HEK293 (cell line): ENCODE data around the gene PARP3.

Source experiments
- EGR2 ChIP-seq: fragments of 450-650 bp; formaldehyde crosslinking; IDR thresholded peaks from 2 replicates; pipeline ENCODE4 v1.5.1; 2016; ENCODE audit warnings: low read depth, missing biosample characterization, missing genetic modification characterization
- HOXD13 ChIP-seq: sonication (generic); formaldehyde crosslinking; IDR thresholded peaks from 2 replicates; pipeline ENCODE4 v1.8.0; 2022; ENCODE audit warnings: missing genetic modification reagents, borderline replicate concordance
- IKZF3 ChIP-seq: fragments of 450-650 bp; IDR thresholded peaks from 2 replicates; pipeline ENCODE4 v1.5.0; 2018; ENCODE audit warnings: missing biosample characterization, mild to moderate bottlenecking, missing genetic modification characterization, moderate library complexity
- KLF7 ChIP-seq: fragments of 450-650 bp; formaldehyde crosslinking; IDR thresholded peaks from 2 replicates; pipeline ENCODE4 v1.5.1; 2016; ENCODE audit warnings: missing biosample characterization, missing genetic modification characterization, borderline replicate concordance
- SETDB1 ChIP-seq: IDR thresholded peaks from one replicate; pipeline ENCODE4 v1.6.1; 2017; ENCODE audit warnings: mild to moderate bottlenecking, low read length, moderate library complexity, mixed read lengths; ENCODE audit not compliant: insufficient read length
- SP2 ChIP-seq: fragments of 450-650 bp; formaldehyde crosslinking; IDR thresholded peaks from 2 replicates; pipeline ENCODE4 v1.5.1; 2016; ENCODE audit warnings: missing biosample characterization, missing genetic modification characterization
- YY2 ChIP-seq: fragments of 450-650 bp; formaldehyde crosslinking; IDR thresholded peaks from 2 replicates; pipeline ENCODE4 v1.5.1; 2016; ENCODE audit warnings: missing biosample characterization, missing genetic modification characterization
- ZBTB8A ChIP-seq: fragments of 450-650 bp; formaldehyde crosslinking; IDR thresholded peaks from 2 replicates; pipeline ENCODE4 v1.5.1; 2016; ENCODE audit warnings: missing biosample characterization, missing genetic modification characterization
- ZEB2 ChIP-seq: fragments of 450-650 bp; formaldehyde crosslinking; IDR thresholded peaks from 2 replicates; pipeline ENCODE4 v1.5.1; 2016; ENCODE audit warnings: missing biosample characterization, missing genetic modification characterization
- ZFHX2 ChIP-seq: fragments of 450-650 bp; formaldehyde crosslinking; conservative IDR thresholded peaks from 2 replicates; pipeline ENCODE4 v1.5.1; 2016; ENCODE audit warnings: missing biosample characterization, missing genetic modification characterization
- ZFP69B ChIP-seq: fragments of 450-650 bp; formaldehyde crosslinking; IDR thresholded peaks from 2 replicates; pipeline ENCODE4 v1.5.1; 2016; ENCODE audit warnings: missing biosample characterization, missing genetic modification characterization
- ZNF19 ChIP-seq: fragments of 450-650 bp; formaldehyde crosslinking; IDR thresholded peaks from 2 replicates; pipeline ENCODE4; 2016; ENCODE audit warnings: missing biosample characterization, missing genetic modification characterization, low read depth
- ZNF202 ChIP-seq: fragments of 450-650 bp; formaldehyde crosslinking; IDR thresholded peaks from 2 replicates; pipeline ENCODE4 v1.5.1; 2016; ENCODE audit warnings: missing biosample characterization, missing genetic modification characterization, borderline replicate concordance
- ZNF221 ChIP-seq: fragments of 450-650 bp; formaldehyde crosslinking; IDR thresholded peaks from 2 replicates; pipeline ENCODE4 v1.5.1; 2017; ENCODE audit warnings: missing biosample characterization, missing genetic modification characterization, borderline replicate concordance
- ZNF311 ChIP-seq: fragments of 450-650 bp; formaldehyde crosslinking; IDR thresholded peaks from 2 replicates; pipeline ENCODE4 v1.5.1; 2017; ENCODE audit warnings: missing biosample characterization, missing genetic modification characterization, borderline replicate concordance
- ZNF324 ChIP-seq: fragments of 450-650 bp; formaldehyde crosslinking; IDR thresholded peaks from 2 replicates; pipeline ENCODE4 v1.5.1; 2016; ENCODE audit warnings: missing biosample characterization, missing genetic modification characterization
- ZNF335 ChIP-seq: fragments of 450-650 bp; formaldehyde crosslinking; conservative IDR thresholded peaks from 2 replicates; pipeline ENCODE4 v1.5.1; 2016; ENCODE audit warnings: missing biosample characterization, missing genetic modification characterization
- ZNF416 ChIP-seq: fragments of 450-650 bp; formaldehyde crosslinking; IDR thresholded peaks from 2 replicates; pipeline ENCODE4 v1.5.1; 2016; ENCODE audit warnings: missing biosample characterization, missing genetic modification characterization
- ZNF423 ChIP-seq: fragments of 450-650 bp; formaldehyde crosslinking; IDR thresholded peaks from 2 replicates; pipeline ENCODE4 v1.5.1; 2016; ENCODE audit warnings: missing biosample characterization, missing genetic modification characterization
- ZNF555 ChIP-seq: fragments of 450-650 bp; formaldehyde crosslinking; conservative IDR thresholded peaks from 2 replicates; pipeline ENCODE4 v1.5.1; 2017; ENCODE audit warnings: missing biosample characterization, mild to moderate bottlenecking, missing genetic modification characterization, inconsistent platforms
- ZNF600 ChIP-seq: fragments of 450-650 bp; formaldehyde crosslinking; IDR thresholded peaks from 2 replicates; pipeline ENCODE4 v1.5.1; 2016; ENCODE audit warnings: missing biosample characterization, missing genetic modification characterization
- ZNF621 ChIP-seq: fragments of 450-650 bp; formaldehyde crosslinking; IDR thresholded peaks from 2 replicates; pipeline ENCODE4 v1.5.1; 2017; ENCODE audit warnings: missing biosample characterization, missing genetic modification characterization
- ZNF701 ChIP-seq: fragments of 450-650 bp; formaldehyde crosslinking; IDR thresholded peaks from 2 replicates; pipeline ENCODE4 v1.5.1; 2016; ENCODE audit warnings: missing biosample characterization, missing genetic modification characterization
- ZNF747 ChIP-seq: fragments of 450-650 bp; formaldehyde crosslinking; IDR thresholded peaks from 2 replicates; pipeline ENCODE4 v1.5.1; 2016; ENCODE audit warnings: missing biosample characterization, missing genetic modification characterization
- ZNF768 ChIP-seq: fragments of 450-650 bp; formaldehyde crosslinking; IDR thresholded peaks from 2 replicates; pipeline ENCODE4 v1.5.1; 2018; ENCODE audit warnings: missing biosample characterization, mild to moderate bottlenecking, missing genetic modification characterization
- ZNF777 ChIP-seq: fragments of 450-650 bp; formaldehyde crosslinking; IDR thresholded peaks from 2 replicates; pipeline ENCODE4 v1.5.1; 2017; ENCODE audit warnings: missing biosample characterization, missing genetic modification characterization, borderline replicate concordance
- ZSCAN16 ChIP-seq: fragments of 450-650 bp; formaldehyde crosslinking; IDR thresholded peaks from 2 replicates; pipeline ENCODE4 v1.5.1; 2016; ENCODE audit warnings: missing biosample characterization, missing genetic modification characterization
- TF ChIP-seq, protein P1 (sequence below): fragments of 450-650 bp; formaldehyde crosslinking; IDR thresholded peaks from 2 replicates; pipeline ENCODE4 v1.5.1; 2016; ENCODE audit warnings: missing biosample characterization, missing genetic modification characterization
- TF ChIP-seq, protein P2 (sequence below): fragments of 450-650 bp; formaldehyde crosslinking; IDR thresholded peaks from 2 replicates; pipeline ENCODE4 v1.5.1; 2016; ENCODE audit warnings: missing biosample characterization, missing genetic modification characterization
- TF ChIP-seq, protein P3 (sequence below): fragments of 450-650 bp; formaldehyde crosslinking; IDR thresholded peaks from 2 replicates; pipeline ENCODE4 v1.5.1; 2016; ENCODE audit warnings: missing biosample characterization, missing genetic modification characterization, borderline replicate concordance
- TF ChIP-seq, protein P4 (sequence below): fragments of 450-650 bp; formaldehyde crosslinking; IDR thresholded peaks from 2 replicates; pipeline ENCODE4 v1.5.1; 2016; ENCODE audit warnings: missing biosample characterization, missing genetic modification characterization
- TF ChIP-seq, protein P5 (sequence below): fragments of 450-650 bp; formaldehyde crosslinking; IDR thresholded peaks from 2 replicates; pipeline ENCODE4 v1.5.1; 2017; ENCODE audit warnings: missing biosample characterization, missing genetic modification characterization

PARP3 gene

DNA sequence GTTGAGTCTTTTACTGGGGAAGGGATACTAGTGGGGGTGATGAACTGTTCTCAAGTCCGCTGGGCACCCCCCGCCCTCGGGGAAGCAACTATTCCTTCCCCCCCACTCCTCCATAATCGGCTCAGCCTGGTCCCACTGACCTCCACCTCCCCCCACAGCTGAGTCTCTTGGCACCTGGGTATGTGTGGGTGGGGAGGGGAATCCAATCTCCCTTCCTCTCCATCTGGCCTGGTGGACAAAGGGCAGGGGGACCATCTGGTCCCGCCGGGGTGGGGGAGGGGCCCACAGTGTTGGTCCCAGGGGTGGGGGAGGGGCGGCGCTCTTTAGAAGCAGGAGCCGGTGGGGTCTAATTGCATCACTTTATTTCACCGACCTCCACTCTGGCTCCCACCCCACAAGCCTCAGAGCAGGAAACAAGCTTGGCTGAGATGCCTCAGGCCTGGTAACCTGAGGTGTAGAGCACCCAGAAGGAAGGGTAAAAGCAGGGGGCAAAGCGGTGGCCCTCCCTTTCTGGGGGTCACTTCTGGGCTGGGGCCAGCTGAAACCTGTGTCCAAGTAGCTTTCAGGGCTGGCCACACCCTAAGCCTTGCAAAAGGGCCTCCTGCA, 26.1 kb downstream of the PARP3 start (continued):
- TF ChIP-seq IKZF3 (no peak), EGR2 (tag by site-specific recombination) (peak; percentile 61), ZNF747 (tag by site-specific recombination) (no peak), ZNF335 (tag by site-specific recombination) (peak; percentile 6; the same call in 1 of the 2 replicates), SETDB1 (no peak), ZNF621 (tag by site-specific recombination) (no peak), ZNF600 (no peak), KLF7 (tag by site-specific recombination) (no peak), ZNF555 (tag by site-specific recombination) (no peak), ZBTB8A (no peak), ZNF423 (tag by site-specific recombination) (no peak), ZNF311 (tag by site-specific recombination) (no peak), ZNF701 (no peak), SP2 (tag by site-specific recombination) (no peak), ZNF19 (no peak), ZFHX2 (tag by site-specific recombination) (peak; percentile 65), HOXD13 (no peak), YY2 (no peak), ZNF777 (tag by site-specific recombination) (no peak), ZNF416 (tag by site-specific recombination) (no peak), ZNF768 (tag by site-specific recombination) (no peak), ZNF221 (tag by site-specific recombination) (no peak), ZFP69B (0 out of 2 replicates have a peak, but pooled peaks have one; percentile 28), ZNF202 (tag by site-specific recombination) (no peak), ZSCAN16 (tag by site-specific recombination) (no peak), ZEB2 (tag by site-specific recombination) (no peak), ZNF324 (no peak)
- TF ChIP-seq, protein P1, sequence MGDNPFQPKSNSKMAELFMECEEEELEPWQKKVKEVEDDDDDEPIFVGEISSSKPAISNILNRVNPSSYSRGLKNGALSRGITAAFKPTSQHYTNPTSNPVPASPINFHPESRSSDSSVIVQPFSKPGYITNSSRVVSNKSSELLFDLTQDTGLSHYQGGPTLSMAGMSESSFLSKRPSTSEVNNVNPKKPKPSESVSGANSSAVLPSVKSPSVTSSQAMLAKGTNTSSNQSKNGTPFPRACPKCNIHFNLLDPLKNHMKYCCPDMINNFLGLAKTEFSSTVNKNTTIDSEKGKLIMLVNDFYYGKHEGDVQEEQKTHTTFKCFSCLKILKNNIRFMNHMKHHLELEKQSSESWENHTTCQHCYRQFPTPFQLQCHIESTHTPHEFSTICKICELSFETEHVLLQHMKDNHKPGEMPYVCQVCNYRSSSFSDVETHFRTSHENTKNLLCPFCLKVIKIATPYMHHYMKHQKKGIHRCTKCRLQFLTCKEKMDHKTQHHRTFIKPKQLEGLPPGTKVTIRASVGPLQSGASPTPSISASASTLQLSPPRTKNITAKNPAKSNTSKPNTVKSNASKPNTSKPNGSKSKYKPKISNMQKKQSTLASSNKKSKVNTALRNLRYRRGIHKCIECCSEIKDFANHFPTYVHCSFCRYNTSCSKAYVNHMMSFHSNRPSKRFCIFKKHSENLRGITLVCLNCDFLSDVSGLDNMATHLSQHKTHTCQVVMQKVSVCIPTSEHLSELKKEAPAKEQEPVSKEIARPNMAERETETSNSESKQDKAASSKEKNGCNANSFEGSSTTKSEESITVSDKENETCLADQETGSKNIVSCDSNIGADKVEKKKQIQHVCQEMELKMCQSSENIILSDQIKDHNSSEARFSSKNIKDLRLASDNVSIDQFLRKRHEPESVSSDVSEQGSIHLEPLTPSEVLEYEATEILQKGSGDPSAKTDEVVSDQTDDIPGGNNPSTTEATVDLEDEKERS (tag by site-specific recombination), result no peak
- TF ChIP-seq, protein P2, sequence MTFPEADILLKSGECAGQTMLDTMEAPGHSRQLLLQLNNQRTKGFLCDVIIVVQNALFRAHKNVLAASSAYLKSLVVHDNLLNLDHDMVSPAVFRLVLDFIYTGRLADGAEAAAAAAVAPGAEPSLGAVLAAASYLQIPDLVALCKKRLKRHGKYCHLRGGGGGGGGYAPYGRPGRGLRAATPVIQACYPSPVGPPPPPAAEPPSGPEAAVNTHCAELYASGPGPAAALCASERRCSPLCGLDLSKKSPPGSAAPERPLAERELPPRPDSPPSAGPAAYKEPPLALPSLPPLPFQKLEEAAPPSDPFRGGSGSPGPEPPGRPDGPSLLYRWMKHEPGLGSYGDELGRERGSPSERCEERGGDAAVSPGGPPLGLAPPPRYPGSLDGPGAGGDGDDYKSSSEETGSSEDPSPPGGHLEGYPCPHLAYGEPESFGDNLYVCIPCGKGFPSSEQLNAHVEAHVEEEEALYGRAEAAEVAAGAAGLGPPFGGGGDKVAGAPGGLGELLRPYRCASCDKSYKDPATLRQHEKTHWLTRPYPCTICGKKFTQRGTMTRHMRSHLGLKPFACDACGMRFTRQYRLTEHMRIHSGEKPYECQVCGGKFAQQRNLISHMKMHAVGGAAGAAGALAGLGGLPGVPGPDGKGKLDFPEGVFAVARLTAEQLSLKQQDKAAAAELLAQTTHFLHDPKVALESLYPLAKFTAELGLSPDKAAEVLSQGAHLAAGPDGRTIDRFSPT, result no peak
- TF ChIP-seq, protein P3, sequence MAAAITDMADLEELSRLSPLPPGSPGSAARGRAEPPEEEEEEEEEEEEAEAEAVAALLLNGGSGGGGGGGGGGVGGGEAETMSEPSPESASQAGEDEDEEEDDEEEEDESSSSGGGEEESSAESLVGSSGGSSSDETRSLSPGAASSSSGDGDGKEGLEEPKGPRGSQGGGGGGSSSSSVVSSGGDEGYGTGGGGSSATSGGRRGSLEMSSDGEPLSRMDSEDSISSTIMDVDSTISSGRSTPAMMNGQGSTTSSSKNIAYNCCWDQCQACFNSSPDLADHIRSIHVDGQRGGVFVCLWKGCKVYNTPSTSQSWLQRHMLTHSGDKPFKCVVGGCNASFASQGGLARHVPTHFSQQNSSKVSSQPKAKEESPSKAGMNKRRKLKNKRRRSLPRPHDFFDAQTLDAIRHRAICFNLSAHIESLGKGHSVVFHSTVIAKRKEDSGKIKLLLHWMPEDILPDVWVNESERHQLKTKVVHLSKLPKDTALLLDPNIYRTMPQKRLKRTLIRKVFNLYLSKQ (tag by site-specific recombination), result no peak
- TF ChIP-seq, protein P4, sequence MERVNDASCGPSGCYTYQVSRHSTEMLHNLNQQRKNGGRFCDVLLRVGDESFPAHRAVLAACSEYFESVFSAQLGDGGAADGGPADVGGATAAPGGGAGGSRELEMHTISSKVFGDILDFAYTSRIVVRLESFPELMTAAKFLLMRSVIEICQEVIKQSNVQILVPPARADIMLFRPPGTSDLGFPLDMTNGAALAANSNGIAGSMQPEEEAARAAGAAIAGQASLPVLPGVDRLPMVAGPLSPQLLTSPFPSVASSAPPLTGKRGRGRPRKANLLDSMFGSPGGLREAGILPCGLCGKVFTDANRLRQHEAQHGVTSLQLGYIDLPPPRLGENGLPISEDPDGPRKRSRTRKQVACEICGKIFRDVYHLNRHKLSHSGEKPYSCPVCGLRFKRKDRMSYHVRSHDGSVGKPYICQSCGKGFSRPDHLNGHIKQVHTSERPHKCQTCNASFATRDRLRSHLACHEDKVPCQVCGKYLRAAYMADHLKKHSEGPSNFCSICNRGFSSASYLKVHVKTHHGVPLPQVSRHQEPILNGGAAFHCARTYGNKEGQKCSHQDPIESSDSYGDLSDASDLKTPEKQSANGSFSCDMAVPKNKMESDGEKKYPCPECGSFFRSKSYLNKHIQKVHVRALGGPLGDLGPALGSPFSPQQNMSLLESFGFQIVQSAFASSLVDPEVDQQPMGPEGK (tag by site-specific recombination), result 0 out of 2 replicates have a peak, but pooled peaks have one; percentile 54
- TF ChIP-seq, protein P5, sequence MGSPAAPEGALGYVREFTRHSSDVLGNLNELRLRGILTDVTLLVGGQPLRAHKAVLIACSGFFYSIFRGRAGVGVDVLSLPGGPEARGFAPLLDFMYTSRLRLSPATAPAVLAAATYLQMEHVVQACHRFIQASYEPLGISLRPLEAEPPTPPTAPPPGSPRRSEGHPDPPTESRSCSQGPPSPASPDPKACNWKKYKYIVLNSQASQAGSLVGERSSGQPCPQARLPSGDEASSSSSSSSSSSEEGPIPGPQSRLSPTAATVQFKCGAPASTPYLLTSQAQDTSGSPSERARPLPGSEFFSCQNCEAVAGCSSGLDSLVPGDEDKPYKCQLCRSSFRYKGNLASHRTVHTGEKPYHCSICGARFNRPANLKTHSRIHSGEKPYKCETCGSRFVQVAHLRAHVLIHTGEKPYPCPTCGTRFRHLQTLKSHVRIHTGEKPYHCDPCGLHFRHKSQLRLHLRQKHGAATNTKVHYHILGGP (tag by site-specific recombination), result no peak
